Activated naive CD4-positive, alpha-beta T cell treated with anti-CD3 and anti-CD28 coated beads, Interleukin-2, amount 50 U/mL, for 24 hours (primary cell): ENCODE measurements around the gene ITGA1.

ENCODE experiments used
- H3K27ac Mint-ChIP-seq: one replicate; pipeline ENCODE4 v1.8.0; 2021; ENCODE audit warnings: mild to moderate bottlenecking, mixed read lengths
- H3K27me3 Mint-ChIP-seq: one replicate; pipeline ENCODE4 v1.8.0; 2021; ENCODE audit warnings: mixed read lengths
- H3K36me3 Mint-ChIP-seq: one replicate; pipeline ENCODE4 v1.8.0; 2021; ENCODE audit warnings: mixed read lengths
- H3K4me1 Mint-ChIP-seq: one replicate; pipeline ENCODE4 v1.8.0; 2021; ENCODE audit warnings: mixed read lengths
- H3K4me3 Mint-ChIP-seq: one replicate; pipeline ENCODE4 v1.8.0; 2021; ENCODE audit warnings: mild to moderate bottlenecking, mixed read lengths
- H3K9me3 Mint-ChIP-seq: one replicate; pipeline ENCODE4 v1.8.0; 2021; ENCODE audit warnings: mixed read lengths

ITGA1 gene

GRCh38 chr5:52985306-52985705 lies 197.6 kb downstream of the ITGA1 start:
- no peaks in the 10 kb centered on the region for H3K9me3 Mint-ChIP-seq
- H3K4me3 Mint-ChIP-seq, result no peak overlapping the region

GRCh38 chr5:52987711-52988331 lies 200.1 kb downstream of the ITGA1 start:
- H3K27ac Mint-ChIP-seq, result peak overlapping the region; percentile 74
- no peaks in the 10 kb centered on the region for H3K36me3 Mint-ChIP-seq
- H3K4me1 Mint-ChIP-seq, result peaks cover 41% of the 10 kb centered on the region
- no peaks in the 10 kb centered on the region for H3K9me3 Mint-ChIP-seq
- peak overlapping the region; percentile 74 for H3K4me3 Mint-ChIP-seq
- peaks cover 12% of the 10 kb centered on the region for H3K27me3 Mint-ChIP-seq

More at GRCh38 chr5:52985306-52985705, 197.6 kb downstream of the ITGA1 start:
- Mint-ChIP-seq H3K36me3 (no peaks in the 10 kb centered on the region), H3K27me3 (peaks cover 14% of the 10 kb centered on the region), H3K27ac (no peak overlapping the region), H3K4me1 (peaks cover 41% of the 10 kb centered on the region)

GRCh38 chr5:52988335-52989024 lies 200.8 kb downstream of the ITGA1 start:
- H3K4me1 Mint-ChIP-seq, result peaks cover 39% of the 10 kb centered on the region
- H3K9me3 Mint-ChIP-seq, result no peaks in the 10 kb centered on the region
- H3K4me3 Mint-ChIP-seq, result peak overlapping the region; percentile 74
- no peaks in the 10 kb centered on the region for H3K36me3 Mint-ChIP-seq
- H3K27ac Mint-ChIP-seq, result peak overlapping the region; percentile 74
- H3K27me3 Mint-ChIP-seq, result peaks cover 12% of the 10 kb centered on the region

- no peaks in the 10 kb centered on the region for H3K36me3 Mint-ChIP-seq
- H3K4me1 Mint-ChIP-seq, result peaks cover 31% of the 10 kb centered on the region
- H3K4me3 Mint-ChIP-seq, result peak within 1 kb of the TSS; percentile 74
- H3K27me3 Mint-ChIP-seq, result peaks cover 11% of the 10 kb centered on the region
- H3K27ac Mint-ChIP-seq, result peak within 1 kb of the TSS; percentile 74
- H3K9me3 Mint-ChIP-seq, result no peaks in the 10 kb centered on the region
Measured at GRCh38 chr5:52989025-52989780, 201.5 kb downstream of the ITGA1 start, which contains the start of gene ITGA2. ITGA2 (plus strand) TSS chr5:52989352; CDS start chr5:52989469, 117 bp downstream.

GRCh38 chr5:52989781-52990527 lies 202.2 kb downstream of the ITGA1 start:
- Mint-ChIP-seq H3K4me1 (peaks cover 28% of the 10 kb centered on the region), H3K36me3 (no peaks in the 10 kb centered on the region), H3K9me3 (no peaks in the 10 kb centered on the region), H3K4me3 (peak overlapping the region; percentile 73), H3K27ac (peak overlapping the region; percentile 57), H3K27me3 (peaks cover 11% of the 10 kb centered on the region)

GRCh38 chr5:52990528-52990925 lies 202.8 kb downstream of the ITGA1 start:
- Mint-ChIP-seq H3K27me3 (peaks cover 11% of the 10 kb centered on the region), H3K27ac (no peak overlapping the region)

GRCh38 chr5:52993367-52993766 lies 205.7 kb downstream of the ITGA1 start:
- Mint-ChIP-seq H3K9me3 (no peaks in the 10 kb centered on the region), H3K36me3 (no peaks in the 10 kb centered on the region), H3K4me3 (no peak overlapping the region), H3K27me3 (peaks cover 8% of the 10 kb centered on the region), H3K4me1 (peaks cover 9% of the 10 kb centered on the region), H3K27ac (no peak overlapping the region)

More at GRCh38 chr5:52990528-52990925, 202.8 kb downstream of the ITGA1 start:
- H3K9me3 Mint-ChIP-seq, result no peaks in the 10 kb centered on the region
- no peaks in the 10 kb centered on the region for H3K36me3 Mint-ChIP-seq
- no peak overlapping the region for H3K4me3 Mint-ChIP-seq
- peaks cover 25% of the 10 kb centered on the region for H3K4me1 Mint-ChIP-seq

GRCh38 chr5:52994266-52994665 lies 206.6 kb downstream of the ITGA1 start:
- Mint-ChIP-seq H3K4me3 (no peak overlapping the region), H3K36me3 (no peaks in the 10 kb centered on the region), H3K27me3 (peaks cover 8% of the 10 kb centered on the region), H3K4me1 (peaks cover 5% of the 10 kb centered on the region), H3K9me3 (no peaks in the 10 kb centered on the region), H3K27ac (no peak overlapping the region)

- Mint-ChIP-seq H3K27me3 (peaks cover 8% of the 10 kb centered on the region), H3K27ac (no peak overlapping the region), H3K36me3 (no peaks in the 10 kb centered on the region), H3K9me3 (no peaks in the 10 kb centered on the region), H3K4me3 (no peak overlapping the region), H3K4me1 (peaks cover 2% of the 10 kb centered on the region)
Measured at GRCh38 chr5:52995095-52995494, 207.4 kb downstream of the ITGA1 start.

- H3K27me3 Mint-ChIP-seq, result peaks cover 6% of the 10 kb centered on the region
- H3K4me1 Mint-ChIP-seq, result no peaks in the 10 kb centered on the region
- H3K4me3 Mint-ChIP-seq, result no peak overlapping the region
- no peak overlapping the region for H3K27ac Mint-ChIP-seq
- H3K36me3 Mint-ChIP-seq, result no peaks in the 10 kb centered on the region
- no peaks in the 10 kb centered on the region for H3K9me3 Mint-ChIP-seq
Measured at GRCh38 chr5:52995914-52996313, 208.2 kb downstream of the ITGA1 start.

- Mint-ChIP-seq H3K36me3 (no peaks in the 10 kb centered on the region), H3K4me1 (no peaks in the 10 kb centered on the region), H3K27me3 (peaks cover 6% of the 10 kb centered on the region), H3K9me3 (no peaks in the 10 kb centered on the region), H3K27ac (no peak overlapping the region), H3K4me3 (no peak overlapping the region)
Measured at GRCh38 chr5:52996979-52997378, 209.3 kb downstream of the ITGA1 start.

- no peaks in the 10 kb centered on the region for H3K9me3 Mint-ChIP-seq
- H3K4me3 Mint-ChIP-seq, result no peak overlapping the region
- H3K27me3 Mint-ChIP-seq, result peaks cover 5% of the 10 kb centered on the region
- H3K27ac Mint-ChIP-seq, result no peak overlapping the region
- H3K4me1 Mint-ChIP-seq, result no peaks in the 10 kb centered on the region
- no peaks in the 10 kb centered on the region for H3K36me3 Mint-ChIP-seq
Measured at GRCh38 chr5:52997424-52997823, 209.7 kb downstream of the ITGA1 start.

GRCh38 chr5:52998552-52999313 lies 211.0 kb downstream of the ITGA1 start:
- Mint-ChIP-seq H3K27me3 (peaks cover 2% of the 10 kb centered on the region), H3K27ac (no peak overlapping the region), H3K4me1 (no peaks in the 10 kb centered on the region), H3K4me3 (no peak overlapping the region), H3K9me3 (no peaks in the 10 kb centered on the region), H3K36me3 (no peaks in the 10 kb centered on the region)

- no peaks in the 10 kb centered on the region for H3K36me3 Mint-ChIP-seq
- no peak overlapping the region for H3K27ac Mint-ChIP-seq
- H3K4me1 Mint-ChIP-seq, result peaks cover 6% of the 10 kb centered on the region
- H3K27me3 Mint-ChIP-seq, result peaks cover 2% of the 10 kb centered on the region
- no peaks in the 10 kb centered on the region for H3K9me3 Mint-ChIP-seq
- no peak overlapping the region for H3K4me3 Mint-ChIP-seq
Measured at GRCh38 chr5:52999344-52999949, 211.7 kb downstream of the ITGA1 start.
